Measurements from ENCODE around the gene FAM185A. TPM values are rescaled to one million over a fixed set of nuclear protein-coding genes. Genes with fewer than 3 reads are reported as not detected.

FAM185A gene
- total RNA-seq, 4 donors from 2014 or later, result 12.7 to 20.2 (median 17.4) TPM

- no peak overlapping the region for H3K4me3 ChIP-seq
- no peak overlapping the region for H3K27ac ChIP-seq
- H3K4me1 ChIP-seq, result no peaks in the 10 kb centered on the region
- DNase-seq, result no peak
- H3K27me3 ChIP-seq, result no peaks in the 10 kb centered on the region
- TF ChIP-seq POLR2AphosphoS5 (IDR thresholded peaks at IDR 0.05), result no peak
- no peak for TF ChIP-seq POLR2A (IDR thresholded peaks at IDR 0.05)
- TF ChIP-seq EP300 (IDR thresholded peaks at IDR 0.05; ENCODE audit: low read depth), result no peak
- TF ChIP-seq CTCF (IDR thresholded peaks at IDR 0.05), result no peak
- 59 to 71% methylated on average over 2 of the region's 2 CpGs for WGBS, 2 donors (ENCODE audit: low coverage in 1 of 2)
- intact Hi-C loops (cut with DNase I; ENCODE audit: low total_unique reads) (no loop called here), in situ Hi-C loops (cut with MboI; ENCODE audit: low pct_ligation_motif_present in 1 of 4, low pct_unique_long_range_greater_than_20kb in 1 of 4, low sequenced_read_pairs in 3 of 4) (no loop called here)
- H3K36me3 ChIP-seq, result no peaks in the 10 kb centered on the region
- no peaks in the 10 kb centered on the region for H3K9me3 ChIP-seq
Measured at GRCh38 chr7:102813191-102814024, 64.6 kb downstream of the FAM185A start.

- in situ Hi-C loops (cut with MboI; ENCODE audit: low pct_ligation_motif_present in 1 of 4, low pct_unique_long_range_greater_than_20kb in 1 of 4, low sequenced_read_pairs in 3 of 4), result no loop called here
- no peak for DNase-seq
Measured at GRCh38 chr7:102814025-102814471, 65.2 kb downstream of the FAM185A start.

GRCh38 chr7:102817616-102818573 lies 69.1 kb downstream of the FAM185A start:
- intact Hi-C loops (cut with DNase I; ENCODE audit: low total_unique reads) (no loop called here), in situ Hi-C loops (cut with MboI; ENCODE audit: low pct_ligation_motif_present in 1 of 4, low pct_unique_long_range_greater_than_20kb in 1 of 4, low sequenced_read_pairs in 3 of 4) (no loop called here)
- H3K36me3 ChIP-seq, result no peaks in the 10 kb centered on the region
- no peak overlapping the region for H3K4me3 ChIP-seq
- H3K27ac ChIP-seq, result no peak overlapping the region
- DNase-seq, result no peak
- no peaks in the 10 kb centered on the region for H3K27me3 ChIP-seq
- H3K9me3 ChIP-seq, result no peaks in the 10 kb centered on the region
- 77 to 92% methylated on average over 3 to 4 of the region's 4 CpGs for WGBS, 2 donors (ENCODE audit: low coverage in 1 of 2)
- H3K4me1 ChIP-seq, result no peaks in the 10 kb centered on the region
- no peak for TF ChIP-seq POLR2AphosphoS5 (IDR thresholded peaks at IDR 0.05)
- TF ChIP-seq POLR2A (IDR thresholded peaks at IDR 0.05), result no peak
- no peak for TF ChIP-seq CTCF (IDR thresholded peaks at IDR 0.05)
- TF ChIP-seq EP300 (IDR thresholded peaks at IDR 0.05; ENCODE audit: low read depth), result no peak

More at GRCh38 chr7:102814025-102814471, 65.2 kb downstream of the FAM185A start:
- no peak overlapping the region for H3K27ac ChIP-seq
- H3K4me3 ChIP-seq, result no peak overlapping the region
- H3K36me3 ChIP-seq, result no peaks in the 10 kb centered on the region
- 67 to 79% methylated on average over 3 to 4 of the region's 4 CpGs for WGBS, 2 donors (ENCODE audit: low coverage in 1 of 2)
- intact Hi-C loops (cut with DNase I; ENCODE audit: low total_unique reads), result no loop called here
- no peaks in the 10 kb centered on the region for H3K4me1 ChIP-seq
- no peaks in the 10 kb centered on the region for H3K9me3 ChIP-seq
- H3K27me3 ChIP-seq, result no peaks in the 10 kb centered on the region
- TF ChIP-seq EP300 (IDR thresholded peaks at IDR 0.05; ENCODE audit: low read depth), result no peak
- no peak for TF ChIP-seq CTCF (IDR thresholded peaks at IDR 0.05)
- TF ChIP-seq POLR2AphosphoS5 (IDR thresholded peaks at IDR 0.05), result no peak
- TF ChIP-seq POLR2A (IDR thresholded peaks at IDR 0.05), result no peak

- WGBS, 2 donors (ENCODE audit: low coverage in 1 of 2), result 53 to 57% methylated on average over 2 of the region's 2 CpGs
- Histone ChIP-seq H3K27ac (no peak overlapping the region), H3K4me1 (no peaks in the 10 kb centered on the region), H3K27me3 (no peaks in the 10 kb centered on the region), H3K36me3 (no peaks in the 10 kb centered on the region), H3K9me3 (no peaks in the 10 kb centered on the region), H3K4me3 (no peak overlapping the region)
- in situ Hi-C loops (cut with MboI; ENCODE audit: low pct_ligation_motif_present in 1 of 4, low pct_unique_long_range_greater_than_20kb in 1 of 4, low sequenced_read_pairs in 3 of 4), result no loop called here
- intact Hi-C loops (cut with DNase I; ENCODE audit: low total_unique reads), result no loop called here
- TF ChIP-seq EP300 (IDR thresholded peaks at IDR 0.05; ENCODE audit: low read depth) (no peak), CTCF (IDR thresholded peaks at IDR 0.05) (no peak)
- DNase-seq, result no peak
Measured at GRCh38 chr7:102819151-102819550, 70.4 kb downstream of the FAM185A start.
